ENCODE data around the gene WRAP53.

WRAP53 gene

GRCh38 chr17:7656958-7657609 is 31.2 kb upstream of the WRAP53 start:
- DNase-seq (ENCODE audit: insufficient read length, low spot score) (no peak), FAIRE-seq (no peak)
- no peak for TF ChIP-seq POLR2A (IDR thresholded peaks at IDR 0.05; ENCODE audit: low read depth, low read length)

- DNase-seq (ENCODE audit: insufficient read length, low spot score): no peak
- no peak for TF ChIP-seq POLR2A (IDR thresholded peaks at IDR 0.05; ENCODE audit: low read depth, low read length)
- no peak for FAIRE-seq
Observed at GRCh38 chr17:7667656-7668406, 20.4 kb upstream of the WRAP53 start.

GRCh38 chr17:7668482-7668881 is 19.8 kb upstream of the WRAP53 start:
- DNase-seq (ENCODE audit: insufficient read length, low spot score) (no peak), FAIRE-seq (no peak)
- TF ChIP-seq POLR2A (IDR thresholded peaks at IDR 0.05; ENCODE audit: low read depth, low read length): no peak

GRCh38 chr17:7673239-7673638 is 15.0 kb upstream of the WRAP53 start:
- FAIRE-seq: no peak
- DNase-seq (ENCODE audit: insufficient read length, low spot score): no peak
- TF ChIP-seq POLR2A (IDR thresholded peaks at IDR 0.05; ENCODE audit: low read depth, low read length): no peak

- no peak for FAIRE-seq
- TF ChIP-seq POLR2A (IDR thresholded peaks at IDR 0.05; ENCODE audit: low read depth, low read length): no peak
- DNase-seq (ENCODE audit: insufficient read length, low spot score): no peak
Observed at GRCh38 chr17:7674934-7675333, 13.3 kb upstream of the WRAP53 start.

- TF ChIP-seq POLR2A (IDR thresholded peaks at IDR 0.05; ENCODE audit: low read depth, low read length): no peak
- FAIRE-seq (no peak), DNase-seq (ENCODE audit: insufficient read length, low spot score) (no peak)
Observed at GRCh38 chr17:7676533-7676932, 11.7 kb upstream of the WRAP53 start.

- no peak for TF ChIP-seq POLR2A (IDR thresholded peaks at IDR 0.05; ENCODE audit: low read depth, low read length)
- FAIRE-seq (no peak), DNase-seq (ENCODE audit: insufficient read length, low spot score) (no peak)
Observed at GRCh38 chr17:7677388-7678067, 10.7 kb upstream of the WRAP53 start.

- no peak for TF ChIP-seq POLR2A (IDR thresholded peaks at IDR 0.05; ENCODE audit: low read depth, low read length)
- FAIRE-seq (no peak), DNase-seq (ENCODE audit: insufficient read length, low spot score) (no peak)
Observed at GRCh38 chr17:7684851-7685532, 3.3 kb upstream of the WRAP53 start.

- DNase-seq (ENCODE audit: insufficient read length, low spot score): peak; percentile 50
- no peak for TF ChIP-seq POLR2A (IDR thresholded peaks at IDR 0.05; ENCODE audit: low read depth, low read length)
- FAIRE-seq: no peak
Observed at GRCh38 chr17:7685533-7686221, 2.6 kb upstream of the WRAP53 start.

GRCh38 chr17:7686222-7687071 is 1.8 kb upstream of the WRAP53 start:
- peak; percentile 58 for TF ChIP-seq POLR2A (IDR thresholded peaks at IDR 0.05; ENCODE audit: low read depth, low read length)
- DNase-seq (ENCODE audit: insufficient read length, low spot score): no peak

GRCh38 chr17:7687072-7687907 is 987 bp upstream of the WRAP53 start, which contains the start of gene TP53:
Gene TP53 (minus strand): TSS chr17:7687490. CDS start chr17:7676594, 10,896 bp downstream.
- FAIRE-seq (no peak), DNase-seq (ENCODE audit: insufficient read length, low spot score) (no peak)
- peak; percentile 91 for TF ChIP-seq POLR2A (IDR thresholded peaks at IDR 0.05; ENCODE audit: low read depth, low read length)

More at GRCh38 chr17:7686222-7687071, 1.8 kb upstream of the WRAP53 start:
- no peak for FAIRE-seq

All from H54 (cell line).